Body of pancreas (tissue), 4 donors: ENCODE results near the gene RIN3.

Experiments
- CTCF ChIP-seq, 7 experiments: fragments of 450-650 bp in 4 of 7; fragments of 200-600 bp in 3 of 7; sonication (generic) in 3 of 7; IDR thresholded peaks; one replicate each; pipeline ENCODE4 v1.5.1; 2016 to 2019; ENCODE audit warnings: antibody characterized with exemption in 7 of 7
- POLR2A ChIP-seq, 3 donors: fragments of 450-650 bp; IDR thresholded peaks; one replicate each; pipeline ENCODE4 v1.6.1; 2016; ENCODE audit warnings: antibody characterized with exemption in 3 of 3, mild to moderate bottlenecking in 2 of 3

- TF ChIP-seq CTCF (IDR thresholded peaks at IDR 0.05) (no peak), POLR2A (IDR thresholded peaks at IDR 0.05) (no peak)
Observed at GRCh38 chr14:92516344-92516965, 2.9 kb downstream of the RIN3 start.
